ENCODE measurements around the gene LTN1. TPM values are rescaled to one million over a fixed set of nuclear protein-coding genes. Genes with fewer than 3 reads are reported as not detected.

LTN1 gene
- total and polyA plus RNA-seq, 8 donors: 21.8 to 44.7 (median 36.2) TPM

GRCh38 chr21:28892199-28893111, 100.2 kb downstream of the LTN1 start:
- no peak for TF ChIP-seq CTCF (IDR thresholded peaks at IDR 0.05)
- H3K9me3 ChIP-seq: no peaks in the 10 kb centered on the region
- ATAC-seq (no peak), DNase-seq (no peak)
- no peaks in the 10 kb centered on the region for H3K36me3 ChIP-seq
- no peak overlapping the region for H3K4me3 ChIP-seq
- no peaks in the 10 kb centered on the region for H3K4me1 ChIP-seq
- no peaks in the 10 kb centered on the region for H3K27me3 ChIP-seq
- intact Hi-C loops (cut with DNase I): no loop called here
- no peak overlapping the region for H3K27ac ChIP-seq

GRCh38 chr21:28885853-28886177, 106.9 kb downstream of the LTN1 start:
- peaks cover 0 to 17% of the 10 kb centered on the region in 2 donors for H3K36me3 ChIP-seq
- ATAC-seq (no peak), DNase-seq (no peak)
- peak overlapping the region; percentile 95 to 96 for H3K27ac ChIP-seq
- no peak for TF ChIP-seq CTCF (IDR thresholded peaks at IDR 0.05)
- peaks cover 0 to 23% of the 10 kb centered on the region in 2 donors for H3K4me1 ChIP-seq
- no peak overlapping the region for H3K4me3 ChIP-seq
- no peaks in the 10 kb centered on the region for H3K27me3 ChIP-seq
- intact Hi-C loops (cut with DNase I): no loop called here
- no peaks in the 10 kb centered on the region for H3K9me3 ChIP-seq

- peak; percentile 99 for ATAC-seq
- intact Hi-C loops (cut with DNase I): no loop called here
Measured at GRCh38 chr21:28884976-28885852, 107.5 kb downstream of the LTN1 start.

GRCh38 chr21:28884481-28884880, 108.2 kb downstream of the LTN1 start:
- peak; percentile 62 for ATAC-seq
- no peaks in the 10 kb centered on the region for H3K9me3 ChIP-seq
- peak overlapping the region; percentile 55 to 65 for H3K4me3 ChIP-seq
- intact Hi-C loops (cut with DNase I): no loop called here
- H3K27me3 ChIP-seq: no peaks in the 10 kb centered on the region
- H3K36me3 ChIP-seq: peaks cover 0 to 21% of the 10 kb centered on the region in 2 donors
- no peak for TF ChIP-seq CTCF (IDR thresholded peaks at IDR 0.05)
- H3K27ac ChIP-seq: peak overlapping the region; percentile 95 to 96
- H3K4me1 ChIP-seq: peaks cover 0 to 23% of the 10 kb centered on the region in 2 donors
- no peak for DNase-seq

More at GRCh38 chr21:28884976-28885852, 107.5 kb downstream of the LTN1 start:
- TF ChIP-seq CTCF (IDR thresholded peaks at IDR 0.05): no peak
- peak overlapping the region; percentile 55 to 65 for H3K4me3 ChIP-seq
- peaks cover 0 to 20% of the 10 kb centered on the region in 2 donors for H3K36me3 ChIP-seq
- no peaks in the 10 kb centered on the region for H3K9me3 ChIP-seq
- H3K27ac ChIP-seq: peak overlapping the region; percentile 95 to 96
- DNase-seq: peak; percentile 89 to 96 (median 94)
- H3K4me1 ChIP-seq: peaks cover 0 to 23% of the 10 kb centered on the region in 2 donors
- no peaks in the 10 kb centered on the region for H3K27me3 ChIP-seq

- peaks cover 0 to 23% of the 10 kb centered on the region in 2 donors for H3K4me1 ChIP-seq
- intact Hi-C loops (cut with DNase I): no loop called here
- peak overlapping the region in 1 of 2 donors; percentile 55 for H3K4me3 ChIP-seq
- H3K27me3 ChIP-seq: no peaks in the 10 kb centered on the region
- no peak for ATAC-seq
- peak overlapping the region in 1 of 2 donors; percentile 96 for H3K27ac ChIP-seq
- H3K36me3 ChIP-seq: peaks cover 0 to 26% of the 10 kb centered on the region in 2 donors
- no peaks in the 10 kb centered on the region for H3K9me3 ChIP-seq
- no peak for TF ChIP-seq CTCF (IDR thresholded peaks at IDR 0.05)
- DNase-seq: no peak
Measured at GRCh38 chr21:28883931-28884330, 108.7 kb downstream of the LTN1 start.

All from left lung (tissue), 10 donors.